Neural cell (in vitro differentiated cells): ENCODE measurements around the gene MAP3K13. TPM values are rescaled to one million over a fixed set of nuclear protein-coding genes. Genes with fewer than 3 reads are reported as not detected.
"Not testable (repeated sequence)": the region's sequence is repeated elsewhere in the genome, so short reads cannot be mapped to it uniquely, and the experiment has no call there.

Source experiments
- H2AFZ ChIP-seq: fragments of 200-600, 300-800 bp; sonication (generic), shearing (Covaris generic); 2 replicates; pipeline ENCODE4 v1.6.0; 2014; ENCODE audit warnings: low read depth, mild to moderate bottlenecking, antibody characterized with exemption, low read length, moderate library complexity
- H3F3A ChIP-seq: fragments of 200-600 bp; shearing (Covaris generic); 2 replicates; pipeline ENCODE4 v1.6.1; 2016; ENCODE audit warnings: mild to moderate bottlenecking, moderate library complexity, mixed read lengths, antibody characterized with exemption, low read length; ENCODE audit not compliant: insufficient read depth, poor library complexity, severe bottlenecking
- H3K27ac ChIP-seq: fragments of 200-600, 300-800 bp; sonication (generic), shearing (Covaris generic); 2 replicates; pipeline ENCODE4 v1.5.1; 2014; ENCODE audit warnings: mild to moderate bottlenecking, low read length, moderate library complexity
- H3K27me3 ChIP-seq: fragments of 300-800, 200-600 bp; sonication (generic), shearing (Covaris generic); 2 replicates; pipeline ENCODE4 v1.6.0; 2014; ENCODE audit warnings: mild to moderate bottlenecking, low read depth, low read length, moderate library complexity; ENCODE audit not compliant: insufficient read depth
- H3K36me3 ChIP-seq: fragments of 300-800, 200-600 bp; sonication (generic), shearing (Covaris generic); 2 replicates; pipeline ENCODE4 v1.5.1; 2014; ENCODE audit warnings: mild to moderate bottlenecking, antibody characterized with exemption, low read length, moderate library complexity; ENCODE audit not compliant: insufficient read depth
- H3K4me2 ChIP-seq: fragments of 300-800, 200-600 bp; sonication (generic), shearing (Covaris generic); 2 replicates; pipeline ENCODE4 v1.6.0; 2014; ENCODE audit warnings: mild to moderate bottlenecking, low read length
- H3K4me3 ChIP-seq: fragments of 300-800, 200-600 bp; sonication (generic), shearing (Covaris generic); 2 replicates; pipeline ENCODE4 v1.5.1; 2014; ENCODE audit warnings: mild to moderate bottlenecking, low read length, moderate library complexity
- H3K79me2 ChIP-seq: fragments of 200-600 bp; shearing (Covaris generic); replicated peaks from 2 replicates; pipeline ENCODE4 v1.6.0; 2014; ENCODE audit warnings: mild to moderate bottlenecking, low read length, moderate library complexity; ENCODE audit not compliant: insufficient read depth
- H3K9ac ChIP-seq: fragments of 300-800, 200-600 bp; sonication (generic), shearing (Covaris generic); 2 replicates; pipeline ENCODE4 v1.6.1; 2016; ENCODE audit warnings: mild to moderate bottlenecking, low read length, mixed read lengths
- H3K9me2 ChIP-seq: fragments of 200-600 bp; shearing (Covaris generic); 2 replicates; pipeline ENCODE4 v1.6.1; 2016; ENCODE audit warnings: mild to moderate bottlenecking, low read length, mixed read lengths; ENCODE audit not compliant: insufficient read depth
- H3K9me3 ChIP-seq: fragments of 200-600, 300-800 bp; sonication (generic), shearing (Covaris generic); 2 replicates; pipeline ENCODE4 v1.6.1; 2016; ENCODE audit warnings: mild to moderate bottlenecking, mixed run types, low read length, moderate library complexity, mixed read lengths
- H4K20me1 ChIP-seq: fragments of 200-600 bp; shearing (Covaris generic); 2 replicates; pipeline ENCODE4 v1.6.1; 2016; ENCODE audit warnings: mild to moderate bottlenecking, mixed run types; ENCODE audit not compliant: insufficient read depth
- CTCF ChIP-seq: fragments of 450-650 bp; IDR thresholded peaks from 2 replicates; pipeline ENCODE4 v1.5.1; 2014; ENCODE audit warnings: antibody characterized with exemption, mild to moderate bottlenecking, moderate library complexity; ENCODE audit not compliant: poor library complexity, severe bottlenecking
- EP300 ChIP-seq: fragments of 450-650 bp; conservative IDR thresholded peaks from 2 replicates; pipeline ENCODE4 v1.6.1; 2014; ENCODE audit warnings: antibody characterized with exemption, mild to moderate bottlenecking, moderate library complexity; ENCODE audit not compliant: poor library complexity, severe bottlenecking
- EZH2 ChIP-seq: fragments of 200-600, 300-800 bp; shearing (Covaris generic), sonication (generic); IDR thresholded peaks from 2 replicates; pipeline ENCODE4 v1.6.1; 2014; ENCODE audit warnings: antibody characterized with exemption, low read length, borderline replicate concordance, mild to moderate bottlenecking; ENCODE audit not compliant: insufficient read depth, poor library complexity, severe bottlenecking
- MXI1 ChIP-seq: fragments of 450-650 bp; conservative IDR thresholded peaks from 2 replicates; pipeline ENCODE4 v1.6.1; 2014; ENCODE audit warnings: antibody characterized with exemption, mild to moderate bottlenecking; ENCODE audit not compliant: poor library complexity, severe bottlenecking
- POLR2AphosphoS5 ChIP-seq: IDR thresholded peaks from 2 replicates; pipeline ENCODE4 v1.6.1; 2012
- RAD21 ChIP-seq: fragments of 450-650 bp; conservative IDR thresholded peaks from 2 replicates; pipeline ENCODE4 v1.6.1; 2014; ENCODE audit warnings: antibody characterized with exemption, mild to moderate bottlenecking, moderate library complexity
- REST ChIP-seq: IDR thresholded peaks from 2 replicates; pipeline ENCODE4 v1.6.1; 2012; ENCODE audit warnings: borderline replicate concordance
- SMC3 ChIP-seq: fragments of 450-650 bp; conservative IDR thresholded peaks from 2 replicates; pipeline ENCODE4 v1.6.1; 2014; ENCODE audit warnings: antibody characterized with exemption, mild to moderate bottlenecking, moderate library complexity; ENCODE audit not compliant: poor library complexity
- TAF1 ChIP-seq: IDR thresholded peaks from 2 replicates; pipeline ENCODE4 v1.6.1; 2012; ENCODE audit warnings: low read depth
- polyA plus RNA-seq: library from polyadenylated mRNA; depleted of rRNA; stranded (reverse); fragments of >200 nt; gene quantifications from 2 replicates; pipeline ENCODE4 v1.2.3, GENCODE V29; 2014

Gene MAP3K13
- polyA plus RNA-seq, 1 donor from 2014 or later: 33.8 TPM

GRCh38 chr3:185460719-185461350 lies 97.9 kb downstream of the MAP3K13 start:
- Histone ChIP-seq H3K4me2 (no peak overlapping the region), H3K27me3 (no peaks in the 10 kb centered on the region), H3K9me2 (no peaks in the 10 kb centered on the region), H3K27ac (no peak overlapping the region), H3K36me3 (peaks cover 8% of the 10 kb centered on the region), H3K9ac (no peak overlapping the region), H3K79me2 (no peaks in the 10 kb centered on the region), H4K20me1 (no peaks in the 10 kb centered on the region), H2AFZ (no peak overlapping the region), H3F3A (no peaks in the 10 kb centered on the region), H3K4me3 (no peak overlapping the region), H3K9me3 (no peaks in the 10 kb centered on the region)
- TF ChIP-seq MXI1 (no peak), CTCF (peak; percentile 21)

- H3K9ac ChIP-seq: no peak overlapping the region
- H2AFZ ChIP-seq: no peak overlapping the region
- H3K9me2 ChIP-seq: no peaks in the 10 kb centered on the region
- peaks cover 7% of the 10 kb centered on the region for H3K36me3 ChIP-seq
- H3K27me3 ChIP-seq: no peaks in the 10 kb centered on the region
- no peak for TF ChIP-seq REST
- no peak for TF ChIP-seq EZH2
- TF ChIP-seq POLR2AphosphoS5: no peak
- no peak for TF ChIP-seq TAF1
- no peak for TF ChIP-seq RAD21
- TF ChIP-seq EP300: no peak
- no peak for TF ChIP-seq SMC3
- no peak for TF ChIP-seq MXI1
- TF ChIP-seq CTCF: no peak
- no peak overlapping the region for H3K4me2 ChIP-seq
- H3K9me3 ChIP-seq: no peaks in the 10 kb centered on the region
- no peaks in the 10 kb centered on the region for H3K79me2 ChIP-seq
- no peaks in the 10 kb centered on the region for H4K20me1 ChIP-seq
- no peaks in the 10 kb centered on the region for H3F3A ChIP-seq
- no peak overlapping the region for H3K4me3 ChIP-seq
- H3K27ac ChIP-seq: peak overlapping the region; percentile 55
Measured at GRCh38 chr3:185465471-185465870, 102.5 kb downstream of the MAP3K13 start.

- H3K9ac ChIP-seq, H2AFZ ChIP-seq, H3K4me3 ChIP-seq, H4K20me1 ChIP-seq, H3K27me3 ChIP-seq, H3F3A ChIP-seq, H3K9me2 ChIP-seq, H3K36me3 ChIP-seq, H3K9me3 ChIP-seq, H3K79me2 ChIP-seq, H3K4me2 ChIP-seq: not testable (repeated sequence)
- peak overlapping the region; percentile 44 for H3K27ac ChIP-seq
Measured at GRCh38 chr3:185466123-185466522, 103.2 kb downstream of the MAP3K13 start.
